GM12878 (cell line): ENCODE measurements around the gene NHSL2. TPM values are rescaled to one million over a fixed set of nuclear protein-coding genes. Genes with fewer than 3 reads are reported as not detected.

Experiments
- ATAC-seq: fragments of 200-7000 bp; cut with Tn5 transposase; 3 replicates; pipeline ENCODE4 v1.9.1; 2020; ENCODE audit warnings: mild to moderate bottlenecking, moderate library complexity
- BruUV-seq: library from RNA; stranded (reverse); fragments of 400-500 nt; replicated peaks from 2 replicates; lab custom pipeline; 2021; lab: Mats Ljungman, UMichigan
- CTCF ChIA-PET: fragments of 300-600 bp; sonication (Branson Sonifier 250); formaldehyde crosslinking; extraction: SDS; loops from one replicate; lab custom pipeline; 2021; ENCODE audit warnings: inconsistent platforms; lab: Yijun Ruan, JAX
- POLR2A ChIA-PET: fragments of 350-600 bp; formaldehyde crosslinking; extraction: SDS; loops from one replicate; lab custom pipeline; 2021; ENCODE audit warnings: inconsistent platforms; lab: Charles Lee
- RAD21 ChIA-PET: fragments of 300-600 bp; sonication (Branson Sonifier 250); formaldehyde crosslinking; loops from one replicate; lab custom pipeline; 2023; ENCODE audit warnings: antibody characterized with exemption; ENCODE audit not compliant: unreplicated experiment; lab: Charles Lee
- SMC1A ChIA-PET: fragments of 300-600 bp; sonication (Branson Sonifier 250); formaldehyde crosslinking; loops from one replicate; lab custom pipeline; 2023; ENCODE audit not compliant: unreplicated experiment, uncharacterized antibody; lab: Charles Lee
- DNase-seq: peaks from one replicate; pipeline ENCODE4 v3.0.0-alpha.2; 2011; ENCODE audit warnings: low read depth, low spot score
- FAIRE-seq: peaks from 3 replicates; lab custom pipeline; 2011; peaks lifted over from hg19 to GRCh38; lab: Jason Lieb, UNC
- H2AFZ ChIP-seq: 2 replicates; pipeline ENCODE4 v1.6.0; 2011; ENCODE audit warnings: low read depth, low read length, control low read depth; ENCODE audit not compliant: control insufficient read depth
- H3K27ac ChIP-seq: 2 replicates; pipeline ENCODE4 v1.5.1; 2011; ENCODE audit warnings: control low read depth; ENCODE audit not compliant: control insufficient read depth, insufficient read depth
- H3K27me3 ChIP-seq, 2 experiments: replicated peaks in 1 of 2; 2 replicates each; pipeline versions ENCODE4 v1.6.0 to v1.6.1; 2011; ENCODE audit warnings: low read length in 1 of 2; ENCODE audit not compliant: control insufficient read depth in 2 of 2, insufficient read depth in 2 of 2
- H3K36me3 ChIP-seq, 2 experiments: 2 replicates each; pipeline ENCODE4 v1.5.1; 2011; ENCODE audit warnings: low read length in 1 of 2; ENCODE audit not compliant: control insufficient read depth in 2 of 2, insufficient read depth in 2 of 2
- H3K4me1 ChIP-seq: 2 replicates; pipeline ENCODE4 v1.6.1; 2011; ENCODE audit warnings: mild to moderate bottlenecking, low read length, moderate library complexity, mixed read lengths; ENCODE audit not compliant: control insufficient read depth, insufficient read depth
- H3K4me2 ChIP-seq: 2 replicates; pipeline ENCODE4 v1.6.0; 2011; ENCODE audit warnings: control low read depth; ENCODE audit not compliant: control insufficient read depth, insufficient read depth
- H3K4me3 ChIP-seq: fragments of 200-600 bp; sonication (generic); 2 replicates; pipeline ENCODE4 v1.5.1; 2016
- H3K79me2 ChIP-seq: 2 replicates; pipeline ENCODE4 v1.6.0; 2011; ENCODE audit warnings: low read length; ENCODE audit not compliant: control insufficient read depth, insufficient read depth
- H3K9ac ChIP-seq: 2 replicates; pipeline ENCODE4 v1.8.0; 2011; ENCODE audit warnings: low read length, control low read depth, mixed read lengths; ENCODE audit not compliant: control insufficient read depth, insufficient read depth
- H3K9me3 ChIP-seq: replicated peaks from 3 replicates; pipeline ENCODE4 v1.5.1; 2011; ENCODE audit warnings: mild to moderate bottlenecking, low read length; ENCODE audit not compliant: control insufficient read depth, insufficient read depth
- H4K20me1 ChIP-seq: 2 replicates; pipeline ENCODE4 v1.6.0; 2011; ENCODE audit not compliant: control insufficient read depth, insufficient read depth
- ATF7 ChIP-seq: fragments of 450-650 bp; IDR thresholded peaks from 2 replicates; pipeline ENCODE4 v1.6.1; 2016; ENCODE audit warnings: low read depth, mild to moderate bottlenecking
- KLF5 ChIP-seq: fragments of 450-650 bp; IDR thresholded peaks from 2 replicates; pipeline ENCODE4 v1.6.1; 2014; ENCODE audit warnings: mild to moderate bottlenecking; ENCODE audit not compliant: partially characterized antibody
- NFYA ChIP-seq: IDR thresholded peaks from 2 replicates; pipeline ENCODE4 v1.6.1; 2011; ENCODE audit warnings: low read depth, mild to moderate bottlenecking, low read length, improper control_type of control experiment, borderline replicate concordance
- POLR2AphosphoS5 ChIP-seq: IDR thresholded peaks from 2 replicates; pipeline ENCODE4 v1.6.1; 2011; ENCODE audit warnings: mild to moderate bottlenecking, low read length, inconsistent platforms
- RBBP5 ChIP-seq: fragments of 200-600 bp; sonication (generic); conservative IDR thresholded peaks from 2 replicates; pipeline ENCODE4 v1.6.1; 2016
- RCOR1 ChIP-seq: conservative IDR thresholded peaks from 2 replicates; pipeline ENCODE4 v1.6.1; 2012; ENCODE audit warnings: low read depth, low read length, improper control_type of control experiment
- SMAD5 ChIP-seq: IDR thresholded peaks from 2 replicates; pipeline ENCODE4 v1.6.1; 2016; ENCODE audit warnings: antibody characterized with exemption, low read depth
- SMARCA5 ChIP-seq: fragments of 450-650 bp; IDR thresholded peaks from 2 replicates; pipeline ENCODE4 v1.6.1; 2017; ENCODE audit warnings: mild to moderate bottlenecking
- TBL1XR1 ChIP-seq: IDR thresholded peaks from 2 replicates; pipeline ENCODE4 v1.6.1; 2012; ENCODE audit warnings: low read depth, low read length, improper control_type of control experiment
- WGBS: methylation state at CpG from one replicate; pipeline ENCODE4 v1.1.6; 2016; ENCODE audit warnings: low lambda C conversion rate; ENCODE audit not compliant: insufficient replicate concordance, insufficient coverage; ENCODE audit errors: missing lambda C conversion rate; 5-methylcytosine and 5-hydroxymethylcytosine counted together
- in situ Hi-C: fragments of 300-500 bp; cut with MboI; formaldehyde crosslinking; loops from 9 replicates; pipeline ENCODE4 v1.14.3; 2018; ENCODE audit warnings: mixed read lengths
- intact Hi-C: fragments of 100-400 bp; cut with micrococcal nuclease; formaldehyde crosslinking; loops from one replicate; pipeline ENCODE4 v1.14.2; 2022; ENCODE audit not compliant: unreplicated experiment
- polyA plus RNA-seq, 11 experiments: library from polyadenylated mRNA; depleted of rRNA in 4 of 11; unstranded in 6 of 11; stranded (reverse) in 5 of 11; fragments of >200 nt; fragmentation: Nextera tagmentation in 4 of 11; fragmentation: Illumina TruSeq in 1 of 11; extraction: Ambion mirVana in 4 of 11; extraction: Trizol in 1 of 11; gene quantifications; 1 replicate in 1 of 11; 2 replicates in 10 of 11; pipeline versions ENCODE4 v1.2.1 to v1.2.3, GENCODE V29; 2011 to 2016; ENCODE audit warnings: inconsistent platforms in 2 of 11, missing spikeins in 2 of 11, low read depth in 1 of 11
- total RNA-seq, 4 experiments: library from RNA; depleted of rRNA in 3 of 4; stranded (reverse); fragments of >200 nt in 3 of 4; fragmentation: Illumina TruSeq in 1 of 4; extraction: Trizol in 1 of 4; gene quantifications; 2 replicates each; pipeline versions ENCODE4 v1.2.1 to v1.2.3, GENCODE V29; 2013 to 2021
- TF ChIP-seq, protein P1 (sequence below): fragments of 450-650 bp; IDR thresholded peaks from 2 replicates; pipeline ENCODE4 v1.6.1; 2016; ENCODE audit warnings: mild to moderate bottlenecking, moderate library complexity, borderline replicate concordance
- TF ChIP-seq, protein P2 (sequence below): fragments of 450-650 bp; IDR thresholded peaks from 2 replicates; pipeline ENCODE4 v1.6.1; 2017; ENCODE audit warnings: low read depth, mild to moderate bottlenecking, moderate library complexity
- TF ChIP-seq, protein P3 (sequence below): fragments of 450-650 bp; IDR thresholded peaks from 2 replicates; pipeline ENCODE4 v1.6.1; 2017; ENCODE audit warnings: mild to moderate bottlenecking
- TF ChIP-seq, protein P4 (sequence below): IDR thresholded peaks from 2 replicates; pipeline ENCODE4 v1.6.1; 2011; ENCODE audit warnings: borderline replicate concordance, low read depth, mild to moderate bottlenecking, moderate library complexity, low read length; ENCODE audit not compliant: insufficient read depth, poor library complexity, severe bottlenecking
- TF ChIP-seq, protein P5 (sequence below): IDR thresholded peaks from 2 replicates; pipeline ENCODE4 v1.6.1; 2011; ENCODE audit warnings: borderline replicate concordance, low read depth, mild to moderate bottlenecking, moderate library complexity, mixed read lengths, low read length; ENCODE audit not compliant: insufficient read depth; ENCODE audit errors: extremely low read length

NHSL2 gene
- total and polyA plus RNA-seq, 10 of the 15 experiments (the other 5 are each of a cell fraction or from before 2014, with no cell fraction given): 0.05 to 0.53 (median 0.07) TPM; not detected in 2

DNA sequence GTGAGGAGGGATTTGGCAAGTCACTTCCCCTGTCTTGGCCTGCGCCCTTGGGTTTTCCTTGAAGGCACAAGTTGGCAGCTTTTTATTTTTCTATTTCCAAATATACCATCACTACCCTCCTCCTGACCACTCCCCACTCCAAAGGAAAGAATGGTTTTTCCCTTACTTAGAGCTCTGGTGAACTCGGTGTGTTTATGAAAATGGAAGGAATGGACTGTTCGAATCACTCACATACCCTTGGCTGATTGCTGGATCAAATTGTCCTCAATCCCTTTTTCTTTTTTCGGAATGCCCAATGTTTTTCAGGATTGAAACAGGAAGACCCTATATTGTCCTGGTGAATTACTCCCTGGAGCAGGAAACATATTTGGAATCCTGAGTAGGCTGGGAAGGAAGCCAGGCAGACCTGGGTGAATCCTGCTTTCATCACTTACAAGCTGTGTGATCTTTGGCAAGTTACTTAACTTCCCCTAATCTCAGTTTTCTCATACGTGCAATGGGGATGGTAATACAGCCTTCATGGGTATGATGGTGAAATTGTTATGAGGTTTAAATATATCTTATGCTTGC, 150.4 kb downstream of the NHSL2 start:
- H2AFZ ChIP-seq: no peak overlapping the region
- no peak for DNase-seq
- CTCF ChIA-PET: no interaction called here
- no peak overlapping the region for H3K4me2 ChIP-seq
- H4K20me1 ChIP-seq: no peaks in the 10 kb centered on the region
- intact Hi-C loops (no loop called here), in situ Hi-C loops (no loop called here)
- H3K27ac ChIP-seq: no peak overlapping the region
- POLR2A ChIA-PET: no interaction called here
- SMC1A ChIA-PET: no interaction called here
- H3K9me3 ChIP-seq: no peaks in the 10 kb centered on the region
- FAIRE-seq: no peak
- peaks cover 3 to 7% of the 10 kb centered on the region in 2 experiments; a peak in 3 of 4 replicates for H3K27me3 ChIP-seq
- ATAC-seq: no peak
- RAD21 ChIA-PET: no interaction called here
- no peaks in the 10 kb centered on the region for H3K79me2 ChIP-seq
- H3K36me3 ChIP-seq: no peaks in the 10 kb centered on the region
- 31% methylated on average over 5 of the region's 5 CpGs for WGBS
- no peak overlapping the region for H3K4me3 ChIP-seq
- BruUV-seq: no TSS peak
- H3K9ac ChIP-seq: no peak overlapping the region
- H3K4me1 ChIP-seq: no peaks in the 10 kb centered on the region
- no peak for TF ChIP-seq ATF7
- no peak for TF ChIP-seq KLF5
- TF ChIP-seq, protein P1, sequence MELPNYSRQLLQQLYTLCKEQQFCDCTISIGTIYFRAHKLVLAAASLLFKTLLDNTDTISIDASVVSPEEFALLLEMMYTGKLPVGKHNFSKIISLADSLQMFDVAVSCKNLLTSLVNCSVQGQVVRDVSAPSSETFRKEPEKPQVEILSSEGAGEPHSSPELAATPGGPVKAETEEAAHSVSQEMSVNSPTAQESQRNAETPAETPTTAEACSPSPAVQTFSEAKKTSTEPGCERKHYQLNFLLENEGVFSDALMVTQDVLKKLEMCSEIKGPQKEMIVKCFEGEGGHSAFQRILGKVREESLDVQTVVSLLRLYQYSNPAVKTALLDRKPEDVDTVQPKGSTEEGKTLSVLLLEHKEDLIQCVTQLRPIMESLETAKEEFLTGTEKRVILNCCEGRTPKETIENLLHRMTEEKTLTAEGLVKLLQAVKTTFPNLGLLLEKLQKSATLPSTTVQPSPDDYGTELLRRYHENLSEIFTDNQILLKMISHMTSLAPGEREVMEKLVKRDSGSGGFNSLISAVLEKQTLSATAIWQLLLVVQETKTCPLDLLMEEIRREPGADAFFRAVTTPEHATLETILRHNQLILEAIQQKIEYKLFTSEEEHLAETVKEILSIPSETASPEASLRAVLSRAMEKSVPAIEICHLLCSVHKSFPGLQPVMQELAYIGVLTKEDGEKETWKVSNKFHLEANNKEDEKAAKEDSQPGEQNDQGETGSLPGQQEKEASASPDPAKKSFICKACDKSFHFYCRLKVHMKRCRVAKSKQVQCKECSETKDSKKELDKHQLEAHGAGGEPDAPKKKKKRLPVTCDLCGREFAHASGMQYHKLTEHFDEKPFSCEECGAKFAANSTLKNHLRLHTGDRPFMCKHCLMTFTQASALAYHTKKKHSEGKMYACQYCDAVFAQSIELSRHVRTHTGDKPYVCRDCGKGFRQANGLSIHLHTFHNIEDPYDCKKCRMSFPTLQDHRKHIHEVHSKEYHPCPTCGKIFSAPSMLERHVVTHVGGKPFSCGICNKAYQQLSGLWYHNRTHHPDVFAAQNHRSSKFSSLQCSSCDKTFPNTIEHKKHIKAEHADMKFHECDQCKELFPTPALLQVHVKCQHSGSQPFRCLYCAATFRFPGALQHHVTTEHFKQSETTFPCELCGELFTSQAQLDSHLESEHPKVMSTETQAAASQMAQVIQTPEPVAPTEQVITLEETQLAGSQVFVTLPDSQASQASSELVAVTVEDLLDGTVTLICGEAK: no peak
- TF ChIP-seq NFYA: no peak
- TF ChIP-seq, protein P2, sequence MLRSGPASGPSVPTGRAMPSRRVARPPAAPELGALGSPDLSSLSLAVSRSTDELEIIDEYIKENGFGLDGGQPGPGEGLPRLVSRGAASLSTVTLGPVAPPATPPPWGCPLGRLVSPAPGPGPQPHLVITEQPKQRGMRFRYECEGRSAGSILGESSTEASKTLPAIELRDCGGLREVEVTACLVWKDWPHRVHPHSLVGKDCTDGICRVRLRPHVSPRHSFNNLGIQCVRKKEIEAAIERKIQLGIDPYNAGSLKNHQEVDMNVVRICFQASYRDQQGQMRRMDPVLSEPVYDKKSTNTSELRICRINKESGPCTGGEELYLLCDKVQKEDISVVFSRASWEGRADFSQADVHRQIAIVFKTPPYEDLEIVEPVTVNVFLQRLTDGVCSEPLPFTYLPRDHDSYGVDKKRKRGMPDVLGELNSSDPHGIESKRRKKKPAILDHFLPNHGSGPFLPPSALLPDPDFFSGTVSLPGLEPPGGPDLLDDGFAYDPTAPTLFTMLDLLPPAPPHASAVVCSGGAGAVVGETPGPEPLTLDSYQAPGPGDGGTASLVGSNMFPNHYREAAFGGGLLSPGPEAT: no peak
- TF ChIP-seq RCOR1: no peak
- TF ChIP-seq, protein P3, sequence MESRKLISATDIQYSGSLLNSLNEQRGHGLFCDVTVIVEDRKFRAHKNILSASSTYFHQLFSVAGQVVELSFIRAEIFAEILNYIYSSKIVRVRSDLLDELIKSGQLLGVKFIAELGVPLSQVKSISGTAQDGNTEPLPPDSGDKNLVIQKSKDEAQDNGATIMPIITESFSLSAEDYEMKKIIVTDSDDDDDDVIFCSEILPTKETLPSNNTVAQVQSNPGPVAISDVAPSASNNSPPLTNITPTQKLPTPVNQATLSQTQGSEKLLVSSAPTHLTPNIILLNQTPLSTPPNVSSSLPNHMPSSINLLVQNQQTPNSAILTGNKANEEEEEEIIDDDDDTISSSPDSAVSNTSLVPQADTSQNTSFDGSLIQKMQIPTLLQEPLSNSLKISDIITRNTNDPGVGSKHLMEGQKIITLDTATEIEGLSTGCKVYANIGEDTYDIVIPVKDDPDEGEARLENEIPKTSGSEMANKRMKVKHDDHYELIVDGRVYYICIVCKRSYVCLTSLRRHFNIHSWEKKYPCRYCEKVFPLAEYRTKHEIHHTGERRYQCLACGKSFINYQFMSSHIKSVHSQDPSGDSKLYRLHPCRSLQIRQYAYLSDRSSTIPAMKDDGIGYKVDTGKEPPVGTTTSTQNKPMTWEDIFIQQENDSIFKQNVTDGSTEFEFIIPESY: no peak
- TF ChIP-seq RBBP5: no peak
- TF ChIP-seq, protein P4, sequence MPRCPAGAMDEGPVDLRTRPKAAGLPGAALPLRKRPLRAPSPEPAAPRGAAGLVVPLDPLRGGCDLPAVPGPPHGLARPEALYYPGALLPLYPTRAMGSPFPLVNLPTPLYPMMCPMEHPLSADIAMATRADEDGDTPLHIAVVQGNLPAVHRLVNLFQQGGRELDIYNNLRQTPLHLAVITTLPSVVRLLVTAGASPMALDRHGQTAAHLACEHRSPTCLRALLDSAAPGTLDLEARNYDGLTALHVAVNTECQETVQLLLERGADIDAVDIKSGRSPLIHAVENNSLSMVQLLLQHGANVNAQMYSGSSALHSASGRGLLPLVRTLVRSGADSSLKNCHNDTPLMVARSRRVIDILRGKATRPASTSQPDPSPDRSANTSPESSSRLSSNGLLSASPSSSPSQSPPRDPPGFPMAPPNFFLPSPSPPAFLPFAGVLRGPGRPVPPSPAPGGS: no peak
- TF ChIP-seq POLR2AphosphoS5: no peak
- no peak for TF ChIP-seq TBL1XR1
- TF ChIP-seq, protein P5, sequence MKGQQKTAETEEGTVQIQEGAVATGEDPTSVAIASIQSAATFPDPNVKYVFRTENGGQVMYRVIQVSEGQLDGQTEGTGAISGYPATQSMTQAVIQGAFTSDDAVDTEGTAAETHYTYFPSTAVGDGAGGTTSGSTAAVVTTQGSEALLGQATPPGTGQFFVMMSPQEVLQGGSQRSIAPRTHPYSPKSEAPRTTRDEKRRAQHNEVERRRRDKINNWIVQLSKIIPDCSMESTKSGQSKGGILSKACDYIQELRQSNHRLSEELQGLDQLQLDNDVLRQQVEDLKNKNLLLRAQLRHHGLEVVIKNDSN: no peak
- TF ChIP-seq SMAD5: no peak
- no peak for TF ChIP-seq SMARCA5
